Neural progenitor cell (in vitro differentiated cells): ENCODE results near the gene FAM3B.

ENCODE experiments used
- EZH2 ChIP-seq: fragments of 200-600 bp; sonication (generic); IDR thresholded peaks from 2 replicates; pipeline ENCODE4 v1.6.1; 2017; ENCODE audit warnings: antibody characterized with exemption, mild to moderate bottlenecking, moderate library complexity
- EZH2phosphoT487 ChIP-seq: fragments of 200-600 bp; sonication (generic); IDR thresholded peaks from 2 replicates; pipeline ENCODE4 v1.6.1; 2017; ENCODE audit warnings: antibody characterized with exemption
- TF ChIP-seq, protein P1 (sequence below): fragments of 200-600 bp; sonication (generic); IDR thresholded peaks from 2 replicates; pipeline ENCODE4 v1.5.1; 2017; ENCODE audit warnings: antibody characterized with exemption, mild to moderate bottlenecking

- TF ChIP-seq, protein P1, sequence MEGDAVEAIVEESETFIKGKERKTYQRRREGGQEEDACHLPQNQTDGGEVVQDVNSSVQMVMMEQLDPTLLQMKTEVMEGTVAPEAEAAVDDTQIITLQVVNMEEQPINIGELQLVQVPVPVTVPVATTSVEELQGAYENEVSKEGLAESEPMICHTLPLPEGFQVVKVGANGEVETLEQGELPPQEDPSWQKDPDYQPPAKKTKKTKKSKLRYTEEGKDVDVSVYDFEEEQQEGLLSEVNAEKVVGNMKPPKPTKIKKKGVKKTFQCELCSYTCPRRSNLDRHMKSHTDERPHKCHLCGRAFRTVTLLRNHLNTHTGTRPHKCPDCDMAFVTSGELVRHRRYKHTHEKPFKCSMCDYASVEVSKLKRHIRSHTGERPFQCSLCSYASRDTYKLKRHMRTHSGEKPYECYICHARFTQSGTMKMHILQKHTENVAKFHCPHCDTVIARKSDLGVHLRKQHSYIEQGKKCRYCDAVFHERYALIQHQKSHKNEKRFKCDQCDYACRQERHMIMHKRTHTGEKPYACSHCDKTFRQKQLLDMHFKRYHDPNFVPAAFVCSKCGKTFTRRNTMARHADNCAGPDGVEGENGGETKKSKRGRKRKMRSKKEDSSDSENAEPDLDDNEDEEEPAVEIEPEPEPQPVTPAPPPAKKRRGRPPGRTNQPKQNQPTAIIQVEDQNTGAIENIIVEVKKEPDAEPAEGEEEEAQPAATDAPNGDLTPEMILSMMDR, result no peak
- TF ChIP-seq EZH2 (no peak), EZH2phosphoT487 (no peak)
Measured at GRCh38 chr21:41365377-41366107, 48.9 kb downstream of the FAM3B start.
